HG02678 (cell line): ENCODE results near the gene LPAR4.
"Not testable (repeated sequence)": the region's sequence is repeated elsewhere in the genome, so short reads cannot be mapped to it uniquely, and the experiment has no call there.

ENCODE experiments used
- ATAC-seq: cut with Tn5 transposase; IDR thresholded peaks from one replicate; pipeline ENCODE4 v1.9.1; 2021; ENCODE audit warnings: mild to moderate bottlenecking, moderate library complexity; ENCODE audit not compliant: unreplicated experiment

Gene LPAR4, protein sequence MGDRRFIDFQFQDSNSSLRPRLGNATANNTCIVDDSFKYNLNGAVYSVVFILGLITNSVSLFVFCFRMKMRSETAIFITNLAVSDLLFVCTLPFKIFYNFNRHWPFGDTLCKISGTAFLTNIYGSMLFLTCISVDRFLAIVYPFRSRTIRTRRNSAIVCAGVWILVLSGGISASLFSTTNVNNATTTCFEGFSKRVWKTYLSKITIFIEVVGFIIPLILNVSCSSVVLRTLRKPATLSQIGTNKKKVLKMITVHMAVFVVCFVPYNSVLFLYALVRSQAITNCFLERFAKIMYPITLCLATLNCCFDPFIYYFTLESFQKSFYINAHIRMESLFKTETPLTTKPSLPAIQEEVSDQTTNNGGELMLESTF

DNA sequence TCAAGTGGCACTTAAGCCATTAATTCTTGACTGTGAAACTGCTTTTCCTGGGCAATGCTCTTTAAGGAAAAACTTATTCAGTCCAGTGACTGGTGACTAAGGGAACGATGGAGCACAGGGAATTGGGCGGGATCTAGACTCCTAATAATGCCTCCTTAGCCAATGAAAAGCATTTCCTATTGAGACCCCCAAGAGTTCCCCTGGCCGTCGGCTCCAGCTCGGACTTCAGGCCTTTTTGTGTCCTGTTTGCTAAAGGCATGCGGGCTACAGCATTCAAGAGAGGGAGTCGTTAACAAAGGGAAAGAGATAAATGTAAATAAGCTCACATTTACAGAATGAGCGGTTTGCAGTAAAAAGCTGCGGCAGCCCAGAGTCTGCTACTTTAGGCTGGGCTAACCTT, at the start of gene LPAR4:
Gene LPAR4, plus strand, starts transcription at position 232 of the 400 bp plus-strand sequence. CDS start 7,150 bp downstream, outside the sequence.
- ATAC-seq, result no peak

DNA sequence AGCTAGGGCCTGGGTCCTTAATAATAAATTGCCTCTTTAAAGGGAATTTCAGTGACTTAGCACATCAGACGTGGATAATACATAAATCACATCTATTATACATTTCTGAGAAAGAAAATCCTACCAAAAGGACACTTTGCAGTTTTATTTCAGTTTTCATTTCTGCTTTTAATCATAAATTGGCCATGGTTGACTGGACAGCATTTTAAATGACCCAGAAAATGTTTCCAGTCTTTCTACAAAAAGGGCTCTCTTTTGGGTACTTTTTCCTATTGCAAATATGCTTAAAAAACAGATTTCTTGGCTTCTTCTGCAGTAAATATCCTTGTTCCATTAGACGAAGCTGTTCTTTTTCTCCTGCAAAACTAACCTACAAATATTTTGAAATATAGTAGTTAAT, 41.4 kb upstream of the LPAR4 start:
- ATAC-seq, result no peak

DNA sequence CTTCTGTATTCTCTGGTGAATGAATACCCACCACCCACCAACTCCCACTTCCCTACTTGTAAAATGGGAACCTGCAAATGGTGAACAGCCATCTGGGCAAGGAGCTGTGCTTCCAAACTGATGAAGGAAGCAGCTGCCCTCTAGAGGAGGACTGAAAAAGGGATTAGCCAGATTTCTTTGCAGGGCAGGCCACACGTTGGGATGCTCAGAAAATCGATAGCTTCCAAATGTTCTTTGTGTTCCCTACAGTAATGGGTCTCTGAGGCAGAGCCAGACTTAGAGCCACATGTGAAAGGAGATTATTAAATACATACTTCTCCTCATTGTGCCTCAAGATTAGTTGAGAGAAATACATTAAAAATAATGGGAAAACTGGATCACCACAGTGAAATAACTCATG, 39.3 kb upstream of the LPAR4 start:
- no peak for ATAC-seq

DNA sequence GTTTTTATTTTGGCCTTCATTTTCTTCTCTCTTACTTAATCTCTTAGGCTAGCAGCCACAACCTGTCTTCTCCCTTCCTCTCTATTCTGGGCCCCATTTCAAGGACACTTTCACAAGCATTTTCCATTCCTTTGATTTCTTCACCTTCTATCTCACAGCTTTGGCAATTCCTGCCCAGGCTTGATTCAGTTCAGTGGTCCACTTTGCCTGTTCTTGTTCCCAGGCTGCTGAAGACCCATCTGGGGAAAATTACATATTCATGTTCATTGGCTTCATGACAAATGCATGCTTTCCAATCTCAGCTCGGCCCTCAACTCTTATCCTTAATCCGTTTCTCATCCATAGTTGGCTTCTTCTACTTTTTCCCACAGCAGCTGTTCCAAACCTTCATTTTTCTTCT, 38.7 kb upstream of the LPAR4 start:
- ATAC-seq, result no peak

DNA sequence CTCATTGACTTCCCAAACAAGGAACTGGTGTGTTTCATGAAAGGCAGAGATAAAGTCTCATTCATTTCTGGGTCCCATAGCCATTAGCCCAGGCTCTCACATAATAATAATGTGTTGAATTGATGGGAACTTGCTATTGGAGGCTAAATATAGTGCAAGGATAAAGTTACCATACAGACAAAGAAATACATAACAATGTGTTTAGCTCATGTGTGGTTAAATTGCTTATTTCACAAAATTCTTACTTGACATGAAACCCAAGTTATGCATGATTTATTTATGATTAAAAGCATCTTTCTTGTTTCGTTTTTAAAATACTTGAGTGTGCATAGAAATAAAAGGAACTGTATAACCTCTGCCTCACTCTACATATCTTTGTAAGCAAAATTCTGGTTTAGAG, 37.3 kb upstream of the LPAR4 start:
- ATAC-seq, result no peak

DNA sequence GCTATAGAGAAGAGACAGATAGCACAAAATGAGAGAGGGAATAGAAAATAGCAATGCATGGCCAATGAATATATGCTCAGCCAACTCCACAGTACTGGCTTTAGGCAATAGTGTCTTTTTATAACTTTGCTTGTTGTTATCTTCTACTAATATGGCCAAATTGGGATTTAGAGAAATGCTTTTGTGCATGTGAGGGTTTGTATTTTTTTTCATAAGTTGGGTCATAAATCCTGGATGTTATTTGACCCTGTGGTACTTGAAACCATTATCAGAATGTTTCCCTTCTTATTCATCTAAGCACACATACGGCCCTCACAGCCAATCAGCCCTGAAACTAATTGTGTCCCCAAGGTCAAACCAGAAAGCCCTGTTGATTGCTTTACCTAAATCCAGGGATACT, 35.2 kb upstream of the LPAR4 start:
- ATAC-seq, result no peak

DNA sequence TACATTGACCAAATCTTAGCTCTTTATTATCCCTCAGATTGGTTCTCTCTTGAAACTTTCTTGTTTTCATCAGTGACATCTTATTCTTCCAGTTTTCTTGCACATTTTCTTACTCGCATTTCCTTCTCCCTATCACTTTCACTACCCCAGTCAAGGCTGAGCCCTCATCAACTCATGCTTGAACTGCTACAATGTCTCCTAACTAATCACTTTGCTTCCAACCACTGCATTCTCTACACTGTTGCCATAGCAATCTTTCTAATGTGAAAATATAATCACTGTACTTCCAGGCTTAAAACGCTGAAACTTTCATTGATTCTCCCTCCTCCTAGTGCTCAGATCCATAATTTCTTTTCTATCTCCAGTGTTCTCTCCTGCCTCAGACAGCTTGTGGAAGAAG, 22.2 kb upstream of the LPAR4 start:
- no peak for ATAC-seq

DNA sequence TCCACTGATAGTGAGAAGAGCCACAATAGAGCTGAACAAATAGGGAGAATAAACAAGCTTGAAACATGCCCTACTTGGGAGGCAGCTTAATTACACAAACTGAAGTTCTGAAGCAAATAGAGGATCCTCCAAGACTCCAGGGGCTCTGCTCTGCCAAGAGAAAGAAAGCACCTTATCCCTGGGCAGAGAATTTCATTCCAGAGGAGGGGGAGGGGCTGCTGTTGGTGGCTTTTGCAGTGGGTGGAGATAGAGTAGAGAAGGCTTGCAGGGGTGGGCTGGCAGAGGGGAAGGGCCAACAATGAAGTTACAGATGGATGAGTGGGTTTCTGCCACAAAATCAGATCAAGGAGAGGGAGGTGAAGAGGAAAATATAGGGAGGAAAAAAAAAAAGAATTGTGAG, 1.0 kb upstream of the LPAR4 start:
- no peak for ATAC-seq

DNA sequence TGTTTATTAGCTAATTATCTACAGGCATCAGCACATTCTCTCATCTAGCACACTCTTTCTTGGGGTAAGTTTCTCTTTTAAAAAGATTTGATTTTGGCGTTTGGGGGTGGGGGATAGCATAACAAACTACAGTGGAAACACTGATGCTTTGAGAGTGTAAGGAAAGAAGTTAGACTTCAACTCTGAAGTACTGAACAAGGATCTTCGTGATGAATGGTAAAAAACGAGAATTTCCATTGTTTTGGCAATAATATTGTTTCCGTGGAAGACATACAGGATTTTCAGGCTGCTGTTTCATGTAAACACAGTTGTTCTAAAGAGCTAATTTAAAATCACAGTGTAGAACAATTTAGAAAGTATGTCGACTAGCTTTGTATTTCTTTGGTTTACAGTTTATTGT, 451 bp downstream of the LPAR4 start:
- ATAC-seq, result no peak

DNA sequence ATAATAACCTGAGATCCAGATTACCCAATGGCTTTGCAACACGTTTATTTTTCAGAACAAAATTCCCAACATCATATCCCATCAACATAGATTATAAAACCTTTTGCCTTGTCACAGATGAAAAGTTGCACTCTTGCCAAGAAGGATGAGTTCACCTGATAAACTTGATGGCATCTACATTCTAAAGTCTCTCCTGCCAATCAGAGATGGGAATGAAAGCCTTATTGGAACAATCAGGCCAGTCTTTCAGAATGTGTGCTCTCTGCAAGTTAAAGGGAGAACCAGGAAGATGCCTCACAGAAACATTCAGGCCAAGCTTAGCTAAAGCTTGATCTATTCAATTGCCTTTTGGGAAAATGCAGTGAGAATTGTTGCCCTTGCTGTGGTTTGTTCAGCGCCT, 1.3 kb downstream of the LPAR4 start:
- no peak for ATAC-seq

DNA sequence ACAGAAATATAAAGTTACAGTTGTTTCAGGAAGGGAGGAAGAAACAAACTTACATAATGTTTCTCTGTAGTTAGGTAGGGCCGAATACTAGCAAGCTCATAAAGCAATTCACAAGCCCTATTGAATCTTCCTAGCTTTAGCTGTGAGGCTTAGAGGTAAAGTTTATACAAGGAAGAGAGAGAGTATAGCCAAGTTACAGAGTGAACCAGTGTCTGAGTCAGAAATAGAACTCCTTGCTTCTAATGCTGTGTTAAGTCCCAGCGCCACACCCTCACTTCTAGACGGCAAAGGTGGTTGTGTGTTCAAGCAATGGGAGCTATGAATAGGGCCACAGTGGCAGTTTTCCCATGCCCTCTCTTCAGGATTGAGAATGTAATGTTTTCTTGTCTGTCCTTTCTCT, 6.1 kb downstream of the LPAR4 start:
- ATAC-seq, result no peak

DNA sequence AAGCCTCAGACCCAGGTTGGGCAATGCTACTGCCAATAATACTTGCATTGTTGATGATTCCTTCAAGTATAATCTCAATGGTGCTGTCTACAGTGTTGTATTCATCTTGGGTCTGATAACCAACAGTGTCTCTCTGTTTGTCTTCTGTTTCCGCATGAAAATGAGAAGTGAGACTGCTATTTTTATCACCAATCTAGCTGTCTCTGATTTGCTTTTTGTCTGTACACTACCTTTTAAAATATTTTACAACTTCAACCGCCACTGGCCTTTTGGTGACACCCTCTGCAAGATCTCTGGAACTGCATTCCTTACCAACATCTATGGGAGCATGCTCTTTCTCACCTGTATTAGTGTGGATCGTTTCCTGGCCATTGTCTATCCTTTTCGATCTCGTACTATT, 7.4 kb downstream of the LPAR4 start:
- ATAC-seq, result peak; percentile 97

DNA sequence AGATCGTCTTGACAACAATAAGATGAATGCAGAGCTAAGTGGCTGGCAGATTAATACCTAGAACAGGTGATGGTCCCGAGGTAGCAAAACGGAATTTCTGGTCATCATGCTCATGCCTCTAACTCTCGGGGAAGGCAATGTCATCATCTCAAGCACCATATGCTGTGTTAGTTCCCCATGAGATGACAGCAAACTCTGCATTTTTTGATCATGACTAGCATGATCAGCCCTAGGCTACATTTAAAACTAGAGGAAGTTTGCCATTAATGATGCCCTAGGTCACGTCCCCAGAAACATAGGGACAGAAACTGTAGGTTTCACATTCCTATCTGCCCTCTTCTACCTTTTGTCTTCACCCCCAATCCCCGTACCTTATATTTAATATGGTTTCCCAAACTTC, 11.6 kb downstream of the LPAR4 start:
- no peak for ATAC-seq

DNA sequence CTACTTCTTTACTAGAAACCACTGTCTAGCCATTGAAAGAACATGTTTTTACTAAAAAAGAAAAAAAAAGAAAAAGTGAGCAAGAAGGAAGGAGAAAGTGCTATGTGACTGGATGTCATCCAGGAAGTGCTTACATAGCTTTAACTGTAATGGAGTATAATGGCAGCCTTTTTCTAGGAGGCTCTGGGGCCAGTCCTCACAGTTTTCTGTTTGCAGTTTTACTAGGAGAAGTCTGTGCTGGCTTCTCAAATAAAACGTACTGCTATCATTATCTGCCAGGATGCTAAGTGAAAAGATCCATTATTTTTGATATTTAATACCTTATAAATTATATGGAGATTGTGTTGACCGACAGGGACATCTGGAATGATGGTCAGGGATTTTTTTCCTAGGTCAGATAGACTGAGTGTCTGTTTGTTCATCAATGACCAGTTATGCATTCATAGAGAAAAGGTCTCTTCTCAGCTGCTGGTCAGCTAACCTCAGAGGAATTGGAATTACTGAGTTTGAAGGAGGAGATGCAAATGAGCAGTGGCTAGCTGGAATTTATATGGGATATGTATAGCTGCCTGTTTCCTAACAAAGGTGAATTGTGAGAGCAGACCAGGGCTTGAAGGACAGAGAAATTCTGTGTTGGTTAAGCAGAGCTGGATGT, 21.7 kb downstream of the LPAR4 start:
- no peak for ATAC-seq

DNA sequence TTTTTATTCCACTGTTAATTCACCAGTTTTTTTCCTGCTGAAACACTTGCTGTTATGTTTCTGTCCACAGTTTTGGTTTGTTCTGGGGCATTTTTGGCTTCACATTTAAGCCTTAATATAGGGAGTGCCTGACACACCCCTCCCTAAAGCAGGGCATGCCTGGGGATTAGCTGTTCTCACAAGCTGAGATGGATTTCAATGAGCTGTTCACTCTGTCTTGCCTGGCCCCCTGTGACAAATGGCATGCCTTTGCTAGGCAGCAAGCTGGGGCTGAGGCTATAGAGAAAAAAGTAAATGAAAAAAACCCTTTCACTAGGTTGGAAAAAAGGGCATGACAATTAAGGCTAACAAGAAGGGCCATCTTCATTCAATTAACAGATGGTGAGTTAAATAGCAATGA, 22.4 kb downstream of the LPAR4 start:
- no peak for ATAC-seq

DNA sequence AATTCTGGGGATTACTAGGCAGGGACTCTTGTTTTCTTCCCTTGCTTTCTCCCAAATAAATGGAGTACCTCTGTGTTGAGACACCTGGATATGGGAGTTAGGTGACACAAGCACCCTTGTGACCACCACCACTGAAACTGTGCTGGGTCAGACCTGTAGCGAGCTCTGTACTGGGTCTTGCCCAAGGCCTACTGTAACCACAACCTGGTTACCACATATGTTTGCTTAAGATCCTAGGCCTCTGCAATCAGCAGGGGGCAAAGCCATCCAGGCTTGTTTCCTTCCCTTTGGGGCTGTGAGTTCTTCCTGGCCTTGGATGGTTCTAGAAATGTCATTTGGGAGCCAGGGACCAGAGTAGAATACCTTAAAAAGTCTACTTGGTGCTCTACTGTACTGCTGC, 49.4 kb downstream of the LPAR4 start:
- ATAC-seq, result no peak

DNA sequence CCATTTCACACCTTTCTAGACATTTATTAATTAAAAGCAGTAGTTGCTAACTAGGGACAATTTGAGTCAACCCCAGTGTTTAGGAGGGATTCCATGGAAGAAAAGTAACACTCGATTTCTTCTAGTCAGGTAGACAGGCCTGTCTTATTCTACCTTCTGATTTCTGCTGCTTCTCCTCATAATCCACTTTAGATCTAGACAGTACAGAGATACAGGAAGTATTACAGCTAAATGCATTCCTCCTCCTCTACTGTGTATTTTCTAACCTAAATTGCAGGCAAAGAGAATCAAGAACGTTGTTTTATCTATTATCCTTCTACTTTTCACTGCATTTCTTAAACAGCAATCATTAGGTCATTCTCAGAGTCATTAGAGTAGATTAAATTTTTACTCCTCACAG, 52.6 kb downstream of the LPAR4 start:
- no peak for ATAC-seq

DNA sequence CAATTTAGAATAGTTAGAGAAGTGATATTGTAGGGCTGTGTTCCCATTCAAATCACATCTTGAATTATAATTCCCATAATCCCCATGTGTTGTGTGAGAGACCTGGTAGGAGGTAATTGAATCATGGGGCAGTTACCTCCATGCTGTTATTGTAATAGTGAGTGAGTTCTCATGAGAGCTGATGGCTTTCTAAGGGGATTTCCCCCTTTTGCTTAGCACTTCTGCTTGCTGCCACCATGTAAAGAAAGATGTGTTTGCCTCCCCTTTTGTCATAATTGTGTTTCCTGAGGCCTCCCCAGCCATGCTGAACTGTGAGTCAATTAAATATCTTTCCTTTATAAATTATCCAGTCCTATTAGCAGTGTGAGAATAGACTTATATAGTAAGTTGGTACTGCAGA, 53.2 kb downstream of the LPAR4 start:
- no peak for ATAC-seq

DNA sequence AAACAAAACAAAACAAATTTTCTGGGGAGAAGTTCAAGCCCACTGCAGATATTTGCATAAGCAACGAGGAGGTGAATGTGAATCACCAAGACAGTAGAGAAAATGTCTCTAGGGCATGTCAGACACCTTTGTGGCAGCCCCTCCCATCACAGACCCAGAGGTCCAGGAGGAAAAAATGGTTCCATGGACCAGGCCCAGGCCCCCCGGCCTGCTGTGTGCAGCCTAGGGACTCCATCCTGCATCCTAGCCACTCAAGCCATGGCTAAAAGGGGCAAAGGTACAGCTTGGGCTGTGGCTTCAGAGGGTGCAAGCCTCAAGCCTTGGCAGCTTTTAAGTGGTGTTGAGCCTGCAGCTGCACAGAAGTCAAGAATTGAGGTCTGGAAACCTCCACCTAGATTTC, 54.0 kb downstream of the LPAR4 start:
- no peak for ATAC-seq

DNA sequence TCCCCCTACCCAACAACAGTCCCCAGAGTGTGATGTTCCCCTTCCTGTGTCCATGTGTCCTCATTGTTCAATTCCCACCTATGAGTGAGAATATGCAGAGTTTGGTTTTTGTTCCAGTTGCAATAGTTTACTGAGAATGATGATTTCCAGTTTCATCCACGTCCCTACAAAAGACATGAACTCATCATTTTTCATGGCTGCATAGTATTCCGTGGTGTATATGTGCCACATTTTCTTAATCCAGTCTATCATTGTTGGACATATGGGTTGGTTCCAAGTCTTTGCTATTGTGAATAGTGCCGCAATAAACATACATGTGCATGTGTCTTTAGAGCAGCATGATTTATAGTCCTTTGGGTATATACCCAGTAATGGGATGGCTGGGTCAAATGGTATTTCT, 55.0 kb downstream of the LPAR4 start:
- not testable (repeated sequence) for ATAC-seq
